A549 (cell line): ENCODE measurements around the gene EPS8L2. TPM values are rescaled to one million over a fixed set of nuclear protein-coding genes. Genes with fewer than 3 reads are reported as not detected.

Source experiments
- ATAC-seq, 2 experiments: fragments of 200-7000 bp in 1 of 2; fragments of >200 bp in 1 of 2; cut with Nextera tagmentation in 1 of 2; cut with Tn5 transposase in 1 of 2; 3 replicates each; pipeline versions ENCODE4 v1.8.0 to v1.9.1; 2018 to 2020; ENCODE audit warnings: mild to moderate bottlenecking in 1 of 2, moderate library complexity in 1 of 2
- CTCF ChIA-PET: fragments of 300-600 bp; sonication (Branson Sonifier 250); formaldehyde crosslinking; extraction: SDS; loops from one replicate; lab custom pipeline; 2021; ENCODE audit warnings: antibody characterized with exemption, inconsistent platforms; lab: Yijun Ruan, JAX
- POLR2A ChIA-PET: fragments of 350-600 bp; formaldehyde crosslinking; extraction: SDS; loops from one replicate; lab custom pipeline; 2021; ENCODE audit warnings: antibody characterized with exemption, inconsistent platforms; lab: Yijun Ruan, JAX
- DNase-seq, 2 experiments: peaks; one replicate each; pipeline versions ENCODE4 v3.0.0 to v3.0.0-alpha.2; 2011 to 2016; ENCODE audit warnings: low read depth in 1 of 2, low spot score in 1 of 2
- FAIRE-seq: peaks from 2 replicates; lab custom pipeline; 2011; peaks lifted over from hg19 to GRCh38; lab: Jason Lieb, UNC
- H3K27ac ChIP-seq, 2 experiments: fragments of >200 bp; sonication (Bioruptor Twin); formaldehyde crosslinking; 3 replicates each; pipeline ENCODE4 v1.5.1; 2016 to 2017
- H3K4me1 ChIP-seq: fragments of >200 bp; sonication (Bioruptor Twin); formaldehyde crosslinking; 3 replicates; pipeline ENCODE4 v1.6.1; 2016
- H3K4me2 ChIP-seq: fragments of >200 bp; sonication (Bioruptor Twin); formaldehyde crosslinking; 3 replicates; pipeline ENCODE4 v1.6.1; 2016
- H3K4me3 ChIP-seq: fragments of >200 bp; sonication (Bioruptor Twin); formaldehyde crosslinking; 3 replicates; pipeline ENCODE4 v1.5.1; 2016
- H3K9me3 ChIP-seq: fragments of >200 bp; sonication (Bioruptor Twin); formaldehyde crosslinking; 3 replicates; pipeline ENCODE4 v1.6.1; 2016
- ATOH8 ChIP-seq: fragments of 250-450 bp; sonication (Bioruptor Pico); IDR thresholded peaks from 2 replicates; pipeline ENCODE4 v1.5.0; 2020; ENCODE audit warnings: low read depth, mild to moderate bottlenecking, moderate library complexity
- CBX2 ChIP-seq: fragments of 200-600 bp; sonication (generic); IDR thresholded peaks from 2 replicates; pipeline ENCODE4 v1.6.1; 2016; ENCODE audit warnings: low read depth, mild to moderate bottlenecking, borderline replicate concordance
- CBX8 ChIP-seq: fragments of 200-600 bp; sonication (generic); IDR thresholded peaks from 2 replicates; pipeline ENCODE4 v1.6.1; 2016
- CEBPB ChIP-seq, 2 experiments: fragments of >200 bp in 1 of 2; sonication (Bioruptor Twin) in 1 of 2; formaldehyde crosslinking in 1 of 2; IDR thresholded peaks; 2 replicates each; pipeline ENCODE4 v1.6.1; 2012 to 2016
- EP300 ChIP-seq, 2 experiments: fragments of >200 bp; sonication (Bioruptor Twin); formaldehyde crosslinking; IDR thresholded peaks; 2 replicates in 1 of 2; 3 replicates in 1 of 2; pipeline ENCODE4 v1.6.1; 2016 to 2017
- ESRRA ChIP-seq: fragments of 150-350 bp; IDR thresholded peaks from 2 replicates; pipeline ENCODE4 v1.6.1; 2014; ENCODE audit warnings: mild to moderate bottlenecking, low read length, borderline replicate concordance
- FOSB ChIP-seq: fragments of 250-450 bp; sonication (Bioruptor Pico); IDR thresholded peaks from 2 replicates; pipeline ENCODE4 v1.5.0; 2020; ENCODE audit warnings: mild to moderate bottlenecking, moderate library complexity
- FOSL2 ChIP-seq, 2 experiments: fragments of 450-650 bp in 1 of 2; fragments of >200 bp in 1 of 2; sonication (Bioruptor Twin) in 1 of 2; formaldehyde crosslinking; IDR thresholded peaks; 2 replicates each; pipeline versions ENCODE4 v1.5.0 to v1.6.1; 2016 to 2020; ENCODE audit warnings: mild to moderate bottlenecking in 1 of 2, moderate library complexity in 1 of 2
- FOXS1 ChIP-seq: fragments of 250-450 bp; sonication (Bioruptor Pico); IDR thresholded peaks from 2 replicates; pipeline ENCODE4 v1.5.0; 2020; ENCODE audit warnings: mild to moderate bottlenecking, moderate library complexity
- GATA3 ChIP-seq: IDR thresholded peaks from 2 replicates; pipeline ENCODE4 v1.6.1; 2012; ENCODE audit warnings: borderline replicate concordance
- HOXA7 ChIP-seq: fragments of 250-450 bp; sonication (Bioruptor Pico); IDR thresholded peaks from 2 replicates; pipeline ENCODE4 v1.5.0; 2020; ENCODE audit warnings: mild to moderate bottlenecking, moderate library complexity
- HOXB13 ChIP-seq: fragments of 250-450 bp; sonication (Bioruptor Pico); IDR thresholded peaks from 2 replicates; pipeline ENCODE4 v1.5.0; 2020; ENCODE audit warnings: low read depth, mild to moderate bottlenecking, moderate library complexity
- HOXB5 ChIP-seq: fragments of 250-450 bp; sonication (Bioruptor Pico); IDR thresholded peaks from 2 replicates; pipeline ENCODE4 v1.5.0; 2020; ENCODE audit warnings: mild to moderate bottlenecking, moderate library complexity
- JUNB ChIP-seq: fragments of >200 bp; sonication (Bioruptor Twin); formaldehyde crosslinking; IDR thresholded peaks from 2 replicates; pipeline ENCODE4 v1.6.1; 2016
- MAFK ChIP-seq: fragments of 450-650 bp; IDR thresholded peaks from 2 replicates; pipeline ENCODE4 v1.6.1; 2014; ENCODE audit not compliant: partially characterized antibody
- MAZ ChIP-seq: fragments of 150-350 bp; IDR thresholded peaks from 2 replicates; pipeline ENCODE4 v1.6.1; 2014; ENCODE audit warnings: antibody characterized with exemption, low read depth, low read length, borderline replicate concordance
- MYC ChIP-seq: IDR thresholded peaks from 2 replicates; pipeline ENCODE4 v1.6.1; 2012; ENCODE audit warnings: mild to moderate bottlenecking, inconsistent platforms, low read length, improper control_type of control experiment, borderline replicate concordance
- NPAS2 ChIP-seq: fragments of 250-450 bp; sonication (Bioruptor Pico); IDR thresholded peaks from 2 replicates; pipeline ENCODE4 v1.8.0; 2022; ENCODE audit warnings: mild to moderate bottlenecking, moderate library complexity, borderline replicate concordance
- PBX3 ChIP-seq: IDR thresholded peaks from 2 replicates; pipeline ENCODE4 v1.6.1; 2012
- POLR2A ChIP-seq: IDR thresholded peaks from 2 replicates; pipeline ENCODE4 v1.6.1; 2012; ENCODE audit warnings: mild to moderate bottlenecking, low read length
- POLR2AphosphoS2 ChIP-seq: conservative IDR thresholded peaks from 2 replicates; pipeline ENCODE4 v1.6.1; 2012; ENCODE audit warnings: low read length, improper control_type of control experiment, inconsistent platforms
- RAD21 ChIP-seq, 2 experiments: fragments of >200 bp in 1 of 2; sonication (Bioruptor Twin) in 1 of 2; formaldehyde crosslinking in 1 of 2; IDR thresholded peaks in 1 of 2; conservative IDR thresholded peaks in 1 of 2; 2 replicates in 1 of 2; 3 replicates in 1 of 2; pipeline ENCODE4 v1.6.1; 2012 to 2018; ENCODE audit warnings: inconsistent platforms in 1 of 2
- RCOR1 ChIP-seq: fragments of 150-350 bp; IDR thresholded peaks from 2 replicates; pipeline ENCODE4 v1.6.1; 2014; ENCODE audit warnings: antibody characterized with exemption, low read length, low read depth
- RFX5 ChIP-seq: fragments of 450-650 bp; IDR thresholded peaks from 2 replicates; pipeline ENCODE4 v1.7.1; 2014; ENCODE audit warnings: antibody characterized with exemption, mild to moderate bottlenecking, moderate library complexity
- RNF2 ChIP-seq: fragments of 200-600 bp; sonication (generic); IDR thresholded peaks from 2 replicates; pipeline ENCODE4 v1.6.1; 2016; ENCODE audit warnings: low read depth, mild to moderate bottlenecking, antibody characterized with exemption, moderate library complexity, borderline replicate concordance
- SREBF2 ChIP-seq: fragments of 450-650 bp; IDR thresholded peaks from 2 replicates; pipeline ENCODE4 v1.6.1; 2014; ENCODE audit warnings: mild to moderate bottlenecking, moderate library complexity
- TFCP2L1 ChIP-seq: fragments of 250-450 bp; sonication (Bioruptor Pico); IDR thresholded peaks from 2 replicates; pipeline ENCODE4 v1.5.0; 2021; ENCODE audit warnings: mild to moderate bottlenecking
- TP53 ChIP-seq: fragments of 250-450 bp; sonication (Bioruptor Pico); IDR thresholded peaks from 2 replicates; pipeline ENCODE4 v1.5.0; 2021; ENCODE audit warnings: mild to moderate bottlenecking, moderate library complexity
- ZFP36 ChIP-seq: fragments of 450-650 bp; IDR thresholded peaks from 2 replicates; pipeline ENCODE4 v1.6.1; 2014; ENCODE audit warnings: borderline replicate concordance; ENCODE audit not compliant: partially characterized antibody
- ZNF302 ChIP-seq: fragments of 250-450 bp; sonication (Bioruptor Pico); IDR thresholded peaks from 2 replicates; pipeline ENCODE4 v1.9.0; 2021; ENCODE audit warnings: inconsistent platforms, mild to moderate bottlenecking, moderate library complexity
- ZSCAN20 ChIP-seq: fragments of 250-450 bp; sonication (Bioruptor Pico); IDR thresholded peaks from 2 replicates; pipeline ENCODE4 v1.8.0; 2022; ENCODE audit warnings: mild to moderate bottlenecking, moderate library complexity
- WGBS: methylation state at CpG from one replicate; pipeline ENCODE4 v1.1.6; 2017; ENCODE audit errors: missing lambda C conversion rate; 5-methylcytosine and 5-hydroxymethylcytosine counted together
- polyA plus RNA-seq, 4 experiments: library from polyadenylated mRNA; depleted of rRNA in 3 of 4; stranded (reverse); fragments of >200 nt; fragmentation: RNase III in 1 of 4; extraction: RNeasy Plus Mini Kit Qiagen cat#74134 plus additional on column Dnase treatment in 1 of 4; gene quantifications; 2 replicates in 3 of 4; 3 replicates in 1 of 4; pipeline ENCODE4 v1.2.3, GENCODE V29; 2011 to 2017

Gene EPS8L2
- polyA plus RNA-seq, 2 of the 4 experiments (the other 2 are of a cell fraction): 60.7 to 154 TPM

- ChIA-PET POLR2A (no interaction called here), CTCF (interaction anchor here (4.1 kb wide), 1 partner anchor 11 kb away, joined by 44 read pairs; the partner anchor contains the start of gene GATD1)
- ATAC-seq (no peak), DNase-seq (no peak), FAIRE-seq (no peak)
- WGBS: 93% methylated on average over 11 of the region's 11 CpGs
- H3K4me3 ChIP-seq: no peak overlapping the region
- H3K27ac ChIP-seq: no peak overlapping the region
- no peak overlapping the region for H3K4me2 ChIP-seq
- TF ChIP-seq EP300 (IDR thresholded peaks at IDR 0.05): no peak
- TF ChIP-seq TP53 (CRISPR knock-in tag): no peak
- no peak for TF ChIP-seq TFCP2L1
- TF ChIP-seq FOSL2 (IDR thresholded peaks at IDR 0.05): no peak
- TF ChIP-seq FOSL2 (CRISPR knock-in tag; IDR thresholded peaks at IDR 0.05): no peak
- no peak for TF ChIP-seq GATA3
- no peak for TF ChIP-seq CEBPB (IDR thresholded peaks at IDR 0.05)
- no peak for TF ChIP-seq MAZ
- no peak for TF ChIP-seq ZNF302 (CRISPR knock-in tag)
- TF ChIP-seq RAD21 (conservative IDR thresholded peaks at IDR 0.05 in 1 of 2, IDR thresholded peaks at IDR 0.05 in 1 of 2): no peak
- no peak for TF ChIP-seq ZSCAN20 (CRISPR knock-in tag)
- no peak for TF ChIP-seq HOXA7 (CRISPR knock-in tag)
- TF ChIP-seq PBX3: no peak
- TF ChIP-seq FOXS1: no peak
- TF ChIP-seq MAFK: no peak
- TF ChIP-seq ESRRA: no peak
- no peak for TF ChIP-seq FOSB (CRISPR knock-in tag)
- TF ChIP-seq HOXB5 (CRISPR knock-in tag): no peak
- peaks cover 21% of the 10 kb centered on the region for H3K4me1 ChIP-seq
- no peaks in the 10 kb centered on the region for H3K9me3 ChIP-seq
Observed at GRCh38 chr11:767238-767637, 61.2 kb downstream of the EPS8L2 start.

GRCh38 chr11:769887-770641 is 64.0 kb downstream of the EPS8L2 start:
- ATAC-seq: no peak
- no peaks in the 10 kb centered on the region for H3K9me3 ChIP-seq
- H3K27ac ChIP-seq: no peak overlapping the region
- WGBS: 89% methylated on average over 21 of the region's 23 CpGs
- H3K4me3 ChIP-seq: no peak overlapping the region
- FAIRE-seq: no peak
- H3K4me2 ChIP-seq: no peak overlapping the region
- DNase-seq: no peak
- TF ChIP-seq RFX5 (no peak), CEBPB (IDR thresholded peaks at IDR 0.05) (no peak), ATOH8 (CRISPR knock-in tag) (no peak), POLR2A (no peak)
- TF ChIP-seq, all 56 proteins: peak for 0
- peaks cover 28% of the 10 kb centered on the region for H3K4me1 ChIP-seq
- CTCF ChIA-PET: interaction anchor here (1.1 to 2.7 kb wide), 5 partner anchors 12 to 19 kb away, joined by 3 to 14 read pairs (median 7); no protein-coding TSS in a partner anchor
- POLR2A ChIA-PET: no interaction called here

GRCh38 chr11:770642-771616 is 64.9 kb downstream of the EPS8L2 start:
- Histone ChIP-seq H3K4me1 (peaks cover 36% of the 10 kb centered on the region), H3K4me2 (no peak overlapping the region), H3K27ac (no peak overlapping the region), H3K9me3 (no peaks in the 10 kb centered on the region), H3K4me3 (no peak overlapping the region)
- 94% methylated on average over 15 of the region's 32 CpGs for WGBS
- no peak for DNase-seq
- FAIRE-seq: no peak
- ChIA-PET CTCF (interaction anchor here (1.1 to 2.7 kb wide), 4 partner anchors 13 to 18 kb away, joined by 3 to 14 read pairs (median 6); no protein-coding TSS in a partner anchor), POLR2A (no interaction called here)
- no peak for ATAC-seq
- TF ChIP-seq NPAS2 (CRISPR knock-in tag): no peak
- TF ChIP-seq MAZ: no peak
- TF ChIP-seq EP300 (IDR thresholded peaks at IDR 0.05): no peak
- TF ChIP-seq HOXB13 (CRISPR knock-in tag): no peak
- no peak for TF ChIP-seq CBX8
- TF ChIP-seq RCOR1: no peak
- TF ChIP-seq PBX3: no peak
- no peak for TF ChIP-seq GATA3
- TF ChIP-seq SREBF2: no peak
- no peak for TF ChIP-seq CBX2
- no peak for TF ChIP-seq JUNB
- no peak for TF ChIP-seq FOXS1
- TF ChIP-seq ZFP36: no peak
- TF ChIP-seq RNF2: no peak
- TF ChIP-seq POLR2AphosphoS2: no peak
- no peak for TF ChIP-seq MYC
